ENCODE results near the gene TENT5C. TPM values are rescaled to one million over a fixed set of nuclear protein-coding genes. Genes with fewer than 3 reads are reported as not detected.

TENT5C gene
- total and polyA plus RNA-seq, 9 of the 15 experiments (the other 6 are each of a cell fraction or from before 2014, with no cell fraction given) = 1.8 to 7.7 (median 4.0) TPM

- POLR2A ChIA-PET = interaction anchor here (0.6 to 14.3 kb wide), 13 partner anchors 14 to 548 kb away, joined by 3 to 383 read pairs (median 5); partner anchors contain the start of gene TTF2
- Histone ChIP-seq H4K20me1 (replicated peaks; ENCODE audit: control insufficient read depth, insufficient read depth, low read length) (peaks cover 5% of the 10 kb centered on the region), H3K4me3 (peak overlapping the region; percentile 70; the same call in 1 of the 2 replicates), H3K4me2 (ENCODE audit: insufficient read depth, low read length) (peak overlapping the region; percentile 80), H3K79me2 (ENCODE audit: control insufficient read depth, insufficient read depth, low read length) (peaks cover 59% of the 10 kb centered on the region), H3K9me3 (replicated peaks; ENCODE audit: control insufficient read depth, insufficient read depth, low read depth, low read length) (no peaks in the 10 kb centered on the region), H3K27me3 (ENCODE audit: control insufficient read depth in 2 of 2, insufficient read depth in 2 of 2, low read length in 2 of 2) (no peaks in the 10 kb centered on the region), H3K36me3 (ENCODE audit: control insufficient read depth, insufficient read depth, low read length) (no peaks in the 10 kb centered on the region; the same call in 1 of the 3 replicates), H2AFZ (ENCODE audit: low read depth, low read length) (peak overlapping the region; percentile 26; the same call in 1 of the 2 replicates), H3K9me1 (ENCODE audit: control insufficient read depth, insufficient read depth, low read length) (no peaks in the 10 kb centered on the region), H3K9ac (ENCODE audit: insufficient read depth in 1 of 2, low read depth in 2 of 2, low read length in 2 of 2) (peak overlapping the region; percentile 67 to 81; a peak in 3 of 4 replicates), H3K27ac (ENCODE audit: extremely low read depth, low read depth, low read length) (peak overlapping the region; percentile 33; the same call in 2 of the 3 replicates), H3K4me1 (replicated peaks in 1 of 2; ENCODE audit: control insufficient read depth in 2 of 2, insufficient read depth in 2 of 2, low read length in 2 of 2) (peaks cover 55 to 62% of the 10 kb centered on the region in 2 experiments)
- intact Hi-C loops (cut with micrococcal nuclease) = no loop called here
- in situ Hi-C loops (cut with MboI) = no loop called here
- no peak for ATAC-seq
- CTCF ChIA-PET (ENCODE audit: low intra/inter-chr PET ratio) = no interaction called here
- TF ChIP-seq ZKSCAN1 (IDR thresholded peaks at IDR 0.05; ENCODE audit: low read depth, low read length) (0 out of 2 replicates have a peak, but pooled peaks have one; percentile 56), ZNF639 (CRISPR knock-in tag; conservative IDR thresholded peaks at IDR 0.05 in 1 of 2, IDR thresholded peaks at IDR 0.05 in 1 of 2) (no peak), MXD1 (CRISPR knock-in tag; IDR thresholded peaks at IDR 0.05; ENCODE audit: borderline replicate concordance, poor library complexity, severe bottlenecking) (no peak), ELF1 (tag; IDR thresholded peaks at IDR 0.05) (no peak), TEAD4 (IDR thresholded peaks at IDR 0.05; ENCODE audit: low read length) (0 out of 2 replicates have a peak, but pooled peaks have one; percentile 10), TEAD4 (CRISPR knock-in tag; IDR thresholded peaks at IDR 0.05; ENCODE audit: borderline replicate concordance) (no peak), RAD21 (CRISPR knock-in tag; conservative IDR thresholded peaks at IDR 0.05 in 1 of 2, IDR thresholded peaks at IDR 0.05 in 1 of 2) (no peak), SAP30 (IDR thresholded peaks at IDR 0.05; ENCODE audit: borderline replicate concordance, insufficient read depth, low read depth, low read length, poor library complexity, severe bottlenecking) (no peak), JUN (IDR thresholded peaks at IDR 0.05; ENCODE audit: borderline replicate concordance, low read depth, low read length) (no peak), JUN (CRISPR knock-in tag; IDR thresholded peaks at IDR 0.05; ENCODE audit: borderline replicate concordance) (no peak), CBX2 (IDR thresholded peaks at IDR 0.05; ENCODE audit: insufficient read depth, low read length, poor library complexity, severe bottlenecking) (no peak), CCAR2 (IDR thresholded peaks at IDR 0.05; ENCODE audit: low read depth, low read length) (no peak), CTCF (IDR thresholded peaks at IDR 0.05 in 2 of 3, conservative IDR thresholded peaks at IDR 0.05 in 1 of 3; ENCODE audit: insufficient read depth in 2 of 3, low read depth in 1 of 3, low read length in 3 of 3) (0 out of 6 replicates have a peak, but pooled peaks of 1 of the 3 experiments have one; percentile 0), NR1H2 (CRISPR knock-in tag; IDR thresholded peaks at IDR 0.05) (no peak)
- TF ChIP-seq, protein P1, sequence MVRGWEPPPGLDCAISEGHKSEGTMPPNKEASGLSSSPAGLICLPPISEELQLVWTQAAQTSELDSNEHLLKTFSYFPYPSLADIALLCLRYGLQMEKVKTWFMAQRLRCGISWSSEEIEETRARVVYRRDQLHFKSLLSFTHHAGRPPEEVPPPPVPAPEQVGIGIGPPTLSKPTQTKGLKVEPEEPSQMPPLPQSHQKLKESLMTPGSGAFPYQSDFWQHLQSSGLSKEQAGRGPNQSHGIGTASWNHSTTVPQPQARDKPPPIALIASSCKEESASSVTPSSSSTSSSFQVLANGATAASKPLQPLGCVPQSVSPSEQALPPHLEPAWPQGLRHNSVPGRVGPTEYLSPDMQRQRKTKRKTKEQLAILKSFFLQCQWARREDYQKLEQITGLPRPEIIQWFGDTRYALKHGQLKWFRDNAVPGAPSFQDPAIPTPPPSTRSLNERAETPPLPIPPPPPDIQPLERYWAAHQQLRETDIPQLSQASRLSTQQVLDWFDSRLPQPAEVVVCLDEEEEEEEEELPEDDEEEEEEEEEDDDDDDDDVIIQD (CRISPR knock-in tag; IDR thresholded peaks at IDR 0.05) = no peak
- no peak for FAIRE-seq
- 39% methylated on average over 7 of the region's 7 CpGs for WGBS (ENCODE audit: insufficient coverage, low coverage, missing lambda C conversion rate)
- BruUV-seq (replicated peaks) = no TSS peak
- DNase-seq (ENCODE audit: extremely low read depth in 1 of 4, low spot score in 3 of 4) = no peak
These were observed 2.3 kb downstream of the TENT5C start for GRCh38 chr1:117608115-117608615.

Measured in K562 (cell line).